GM21786 (cell line): ENCODE measurements around the gene CKAP2L.
A peak's percentile ranks its signal among the peaks of the same experiment; 100 is the strongest.
"Not testable (repeated sequence)": the region's sequence is repeated elsewhere in the genome, so short reads cannot be mapped to it uniquely, and the experiment has no call there.

Source experiments
- ATAC-seq: cut with Tn5 transposase; IDR thresholded peaks from one replicate; pipeline ENCODE4 v1.9.1; 2021; ENCODE audit not compliant: unreplicated experiment

Gene CKAP2L

GRCh38 chr2:112726487-112727190, 37.8 kb downstream of the CKAP2L start:
- peak; percentile 62 for ATAC-seq

- ATAC-seq, result peak; percentile 54
These were observed 38.6 kb downstream of the CKAP2L start for GRCh38 chr2:112725545-112726457.

- no peak for ATAC-seq
These were observed 39.6 kb downstream of the CKAP2L start for GRCh38 chr2:112724591-112725525.

DNA sequence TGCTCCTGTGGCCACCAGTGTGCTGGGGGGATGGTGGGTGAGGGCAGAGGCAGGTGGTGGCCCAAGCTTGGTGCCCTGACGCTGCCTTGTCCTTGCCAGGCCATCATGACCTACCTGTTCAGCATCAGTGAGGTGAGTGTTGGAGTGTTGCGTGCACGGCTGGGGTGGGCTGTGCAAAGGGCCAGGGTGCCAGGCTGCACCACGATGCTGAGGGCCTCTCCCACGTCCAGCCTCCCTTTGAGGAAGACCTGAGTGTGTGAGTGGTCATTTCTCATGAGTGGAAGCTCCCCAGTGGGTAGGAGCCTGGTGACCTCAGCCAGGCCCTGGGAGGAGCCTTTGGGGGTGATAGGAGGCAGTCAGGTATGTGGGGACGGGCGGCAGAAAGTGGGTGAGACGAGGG, 40.4 kb downstream of the CKAP2L start:
- ATAC-seq, result no peak

DNA sequence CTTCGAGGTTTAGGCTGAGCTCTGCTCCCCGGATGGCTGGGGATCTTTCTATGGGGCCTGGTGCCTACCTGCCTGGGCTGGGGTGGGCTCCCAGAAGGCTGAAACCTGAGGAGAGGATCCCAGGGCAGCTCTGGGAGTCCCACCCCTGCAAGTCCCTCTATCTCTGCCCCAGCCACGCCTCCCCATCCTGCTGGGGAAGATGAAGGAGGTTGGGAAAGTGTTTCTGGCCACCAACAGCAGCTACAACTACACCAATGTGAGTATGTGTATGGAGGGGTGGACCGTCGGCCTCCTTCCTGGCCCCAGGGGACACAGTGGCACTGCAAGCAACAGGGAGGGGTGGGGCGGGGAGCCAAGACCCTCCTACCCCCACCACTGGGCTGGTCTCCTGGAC, 40.9 kb downstream of the CKAP2L start:
- no peak for ATAC-seq

GRCh38 chr2:112722816-112723546, 41.4 kb downstream of the CKAP2L start:
- ATAC-seq, result no peak

- no peak for ATAC-seq
These were observed 42.4 kb downstream of the CKAP2L start for GRCh38 chr2:112721819-112722522.

DNA sequence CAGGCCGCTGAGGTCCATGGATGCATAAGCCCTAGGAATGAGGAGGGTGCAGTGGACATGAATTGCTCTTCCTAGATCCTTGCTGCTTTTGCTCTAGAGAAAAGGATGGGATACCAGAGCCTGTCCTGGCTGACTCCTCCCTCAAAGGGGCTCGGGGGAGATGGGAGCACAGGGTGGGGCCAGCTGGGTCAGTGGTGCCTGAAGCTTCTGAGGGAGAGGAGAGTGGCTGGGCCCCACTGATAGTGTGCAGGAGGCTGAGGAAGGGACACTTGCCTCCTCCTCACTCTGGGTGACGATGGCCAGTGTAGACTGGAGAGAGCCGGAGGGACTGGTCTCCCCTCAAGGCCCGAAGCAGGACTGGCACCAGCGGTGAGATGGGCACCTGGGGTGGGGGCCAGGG, 43.6 kb downstream of the CKAP2L start, which contains the start of gene NT5DC4:
NT5DC4 (plus strand) TSS at position 236 of the 400 bp plus-strand sequence; CDS start at position 296, 60 bp downstream.
- no peak for ATAC-seq

DNA sequence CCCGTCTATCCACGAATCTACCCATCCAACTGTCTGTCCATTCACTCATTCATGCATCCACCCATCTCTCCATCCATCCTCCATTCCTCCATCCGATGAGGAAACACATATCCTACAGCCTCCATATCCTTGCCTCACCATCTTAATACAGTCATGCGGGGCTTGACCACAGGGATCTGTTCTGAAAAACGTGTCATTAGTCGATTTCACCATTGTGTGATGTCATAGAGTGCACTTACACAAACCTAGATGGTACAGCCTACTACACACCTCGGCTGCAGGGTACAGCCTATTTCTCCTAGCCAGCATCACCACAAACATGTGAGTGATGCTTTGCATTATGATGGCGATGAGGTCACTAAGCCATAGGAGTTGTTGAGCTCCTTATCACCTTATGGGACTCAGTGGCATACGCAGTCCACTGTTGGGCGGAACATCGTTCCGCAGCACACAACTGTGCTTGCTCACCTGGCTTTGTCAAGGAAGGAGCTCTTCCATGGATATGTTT, 45.5 kb downstream of the CKAP2L start:
- no peak for ATAC-seq

GRCh38 chr2:112716826-112717352, 47.5 kb downstream of the CKAP2L start:
- not testable (repeated sequence) for ATAC-seq

- ATAC-seq, result not testable (repeated sequence)
These were observed 48.3 kb downstream of the CKAP2L start for GRCh38 chr2:112716094-112716493.

DNA sequence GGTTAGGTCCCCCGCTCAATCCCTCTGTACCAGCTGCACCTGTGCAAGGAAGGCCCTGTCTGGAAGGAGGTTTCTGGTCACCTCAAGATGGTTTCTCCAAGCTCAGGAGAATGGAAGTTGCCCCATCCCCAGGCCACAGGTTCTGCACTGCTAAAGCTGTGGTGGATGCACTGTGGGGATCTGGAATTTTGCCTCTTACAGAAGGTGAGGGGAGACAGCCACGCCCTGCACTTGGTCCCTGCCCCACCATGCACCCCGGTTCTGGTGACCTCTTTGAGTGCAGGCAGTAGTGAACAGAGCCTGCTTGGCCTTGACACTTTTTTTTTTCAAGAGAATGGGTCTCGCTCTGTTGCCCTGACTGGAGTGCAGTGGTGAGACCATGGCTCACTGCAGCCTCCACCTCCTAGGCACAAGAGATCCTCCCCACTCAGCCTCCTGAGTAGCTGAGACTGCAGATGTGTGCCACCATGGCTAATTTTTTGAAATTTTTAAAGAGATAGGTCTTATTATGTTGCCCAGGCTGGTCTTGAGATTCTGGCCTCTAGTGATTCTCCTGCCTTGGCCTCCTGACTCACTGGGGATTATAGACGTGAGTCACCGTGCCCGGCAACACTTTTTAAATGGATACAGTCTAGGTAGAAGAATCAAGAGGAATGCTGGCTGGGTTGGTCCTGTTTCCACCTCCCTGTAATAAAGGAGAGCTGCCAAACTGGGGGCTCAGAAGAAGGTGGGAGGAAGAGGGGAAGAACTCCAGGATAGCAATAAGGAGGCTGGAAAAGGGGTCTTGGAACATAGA, 49.4 kb downstream of the CKAP2L start:
- ATAC-seq, result no peak

DNA sequence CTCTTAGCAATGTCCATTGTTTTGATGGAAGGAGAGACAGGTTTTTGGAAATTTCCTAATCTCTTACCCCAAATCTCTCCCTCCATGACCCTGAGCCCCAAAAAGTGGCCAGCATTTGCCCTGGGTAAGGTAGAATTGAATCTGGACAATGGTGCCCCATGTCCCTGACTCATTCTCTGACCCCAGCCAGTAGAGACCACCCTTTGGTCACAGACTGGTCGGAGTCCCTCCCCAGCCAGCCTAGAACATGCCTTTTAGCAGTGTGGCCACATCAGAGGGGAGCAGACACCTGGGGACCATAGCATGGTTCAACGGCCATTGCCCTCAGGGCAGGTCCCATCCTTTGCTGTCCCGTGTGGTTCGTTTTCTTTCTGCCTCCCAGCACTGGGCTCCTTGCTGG, 50.1 kb downstream of the CKAP2L start:
- no peak for ATAC-seq

DNA sequence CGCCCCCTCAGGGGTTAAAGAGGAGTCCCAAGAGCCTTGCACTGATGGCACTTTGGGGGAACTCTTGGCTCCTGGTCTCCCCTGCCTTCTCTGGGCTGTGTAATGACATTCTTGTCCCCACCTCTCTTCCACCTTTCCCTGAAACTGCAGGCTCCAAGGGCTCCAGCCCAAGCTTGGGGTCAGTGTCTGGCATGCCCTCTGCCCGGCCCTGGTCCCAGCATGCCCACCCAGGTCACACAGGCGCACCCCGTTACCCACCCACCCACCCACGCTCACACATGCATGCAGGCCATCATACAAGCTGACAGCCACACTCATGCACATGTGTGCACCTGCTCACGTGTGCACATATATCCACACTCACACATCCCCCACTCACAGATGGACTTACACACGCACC, 50.5 kb downstream of the CKAP2L start:
- no peak for ATAC-seq

- no peak for ATAC-seq
These were observed 50.9 kb downstream of the CKAP2L start for GRCh38 chr2:112713585-112713925.

- ATAC-seq, result no peak
These were observed 51.4 kb downstream of the CKAP2L start for GRCh38 chr2:112712903-112713584.

GRCh38 chr2:112712465-112712864, 51.9 kb downstream of the CKAP2L start:
- no peak for ATAC-seq
